Measurements from ENCODE around the gene PXDC1.
"Not testable (repeated sequence)": the region's sequence is repeated elsewhere in the genome, so short reads cannot be mapped to it uniquely, and the experiment has no call there.

PXDC1 gene

DNA sequence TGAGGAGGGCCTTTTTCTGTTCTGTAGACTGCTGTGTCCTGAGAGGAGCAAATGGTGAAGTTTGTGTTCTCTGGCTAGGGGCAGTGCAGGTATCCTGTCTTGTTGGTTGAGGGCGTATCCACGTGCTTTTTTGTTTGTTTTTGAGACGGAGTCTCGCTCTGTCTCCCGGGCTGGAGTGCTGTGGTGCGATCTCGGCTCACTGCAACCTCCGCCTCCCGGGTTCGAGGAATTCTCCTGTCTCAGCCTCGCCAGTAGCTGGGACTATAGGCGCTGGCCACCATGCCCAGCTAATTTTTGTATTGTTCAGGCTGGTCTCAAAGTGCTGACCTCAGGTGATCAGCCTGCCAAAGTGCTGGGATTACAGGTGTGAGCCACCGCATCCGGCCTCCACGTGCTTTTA, 10.8 kb upstream of the PXDC1 start:
- DNase-seq (ENCODE audit: low spot score), result no peak

DNA sequence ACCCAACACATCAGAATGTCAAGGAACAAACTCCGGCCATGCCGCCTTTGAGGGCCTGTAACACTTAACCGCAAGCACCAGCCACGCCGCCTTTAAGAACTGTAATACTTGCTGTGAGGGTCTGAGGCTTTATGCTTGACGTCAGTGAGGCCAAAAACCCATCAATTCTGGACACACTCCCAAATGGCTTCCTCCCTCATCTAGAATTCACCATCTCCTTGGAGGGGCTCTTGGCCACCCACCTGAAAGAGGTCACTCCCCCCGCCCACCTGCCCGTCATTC, 10.4 kb upstream of the PXDC1 start:
- no peak for DNase-seq (ENCODE audit: low spot score)

GRCh38 chr6:3759646-3760232, 8.2 kb upstream of the PXDC1 start:
- peak; percentile 83 for DNase-seq (ENCODE audit: low spot score)

DNA sequence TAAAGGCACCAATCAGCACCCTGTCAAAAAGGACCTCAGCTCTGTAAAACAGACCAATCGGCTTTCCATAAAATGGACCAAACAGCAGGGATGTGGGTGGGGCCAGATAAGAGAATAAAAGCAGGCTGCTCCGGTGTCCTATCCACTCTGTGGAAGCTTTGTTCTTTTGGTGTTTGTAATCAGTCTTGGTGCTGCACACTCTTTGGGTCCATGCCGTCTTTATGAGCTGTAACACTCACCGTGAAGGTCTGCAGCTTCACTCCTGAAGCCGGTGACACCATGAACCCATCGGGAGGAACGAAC, 7.3 kb upstream of the PXDC1 start:
- DNase-seq (ENCODE audit: low spot score), result no peak

DNA sequence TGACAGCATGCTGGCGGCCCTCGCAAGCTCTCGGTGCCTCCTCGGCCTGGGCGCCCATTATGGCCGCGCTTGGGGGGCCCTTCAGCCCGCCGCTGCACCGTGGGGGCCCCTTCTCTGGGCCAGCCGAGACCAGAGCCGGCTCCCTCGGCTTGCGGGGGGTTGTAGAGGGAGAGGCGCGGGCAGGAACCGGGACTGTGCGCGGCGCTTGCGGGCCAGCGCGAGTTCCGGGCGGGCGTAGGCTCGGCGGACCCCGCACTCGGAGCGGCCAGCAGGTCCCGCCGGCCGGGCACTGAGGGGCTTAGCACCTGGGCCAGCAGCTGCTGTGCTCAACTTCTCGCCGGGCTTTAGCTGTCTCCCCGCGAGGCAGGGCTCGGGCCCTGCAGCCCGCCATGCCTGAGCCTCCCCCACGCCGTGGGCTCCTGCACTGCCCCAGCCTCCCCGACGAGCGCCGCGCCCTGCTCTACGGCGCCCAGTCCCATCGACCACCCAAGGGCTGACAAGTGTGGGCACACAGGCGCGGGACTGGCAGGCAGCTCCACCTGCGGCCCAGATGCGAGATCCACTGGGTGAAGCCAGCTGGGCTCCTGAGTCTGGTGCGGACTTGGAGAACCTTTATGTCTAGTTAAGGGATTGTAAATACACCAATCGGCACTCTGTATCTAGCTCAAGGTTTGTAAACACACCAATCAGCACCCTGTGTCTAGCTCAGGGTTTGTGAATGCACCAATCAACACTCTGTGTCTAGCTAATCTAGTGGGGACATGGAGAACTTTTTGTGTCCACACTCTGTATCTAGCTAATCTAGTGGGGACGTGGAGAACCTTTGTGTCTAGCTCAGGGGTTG, 6.7 kb upstream of the PXDC1 start:
- DNase-seq (ENCODE audit: low spot score), result not testable (repeated sequence)

DNA sequence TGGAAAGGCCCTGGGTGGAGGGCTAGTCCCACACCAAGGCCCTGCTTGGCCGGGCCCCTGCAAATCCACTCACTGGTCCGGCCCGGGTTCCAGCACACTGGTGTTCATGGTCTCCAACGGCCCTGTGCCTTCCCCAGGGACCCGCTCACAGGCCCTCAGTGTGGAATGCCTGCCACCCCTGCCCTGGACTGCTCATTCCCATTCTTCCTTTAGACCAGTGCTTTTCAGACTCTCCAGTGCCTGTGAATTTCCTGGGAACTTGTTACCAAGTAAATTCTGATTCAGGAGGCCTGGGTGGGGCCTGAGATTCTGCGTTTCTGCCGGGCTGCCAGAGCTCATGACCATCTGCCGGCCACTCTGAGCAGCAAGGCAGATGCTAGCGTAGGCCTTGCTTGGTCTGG, 5.7 kb upstream of the PXDC1 start:
- DNase-seq (ENCODE audit: low spot score), result no peak

DNA sequence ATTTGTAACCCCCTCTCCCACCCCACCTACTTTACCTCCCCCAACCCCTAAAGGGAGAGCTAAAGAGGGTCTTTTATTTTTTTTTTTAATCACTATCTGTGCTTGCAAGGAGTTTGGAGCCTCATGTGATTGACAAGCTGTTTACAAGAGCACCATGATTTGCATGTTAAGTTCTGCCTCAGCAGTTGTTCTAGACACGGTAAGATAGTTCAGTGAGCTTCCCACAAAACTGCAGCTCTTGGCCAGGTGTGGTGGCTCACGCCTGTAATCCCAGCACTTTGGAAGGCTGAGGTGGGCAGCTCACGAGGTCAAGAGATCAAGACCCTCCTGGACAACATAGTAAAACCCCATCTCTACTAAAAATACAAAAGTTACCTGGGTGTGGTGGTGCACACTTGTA, 5.0 kb upstream of the PXDC1 start:
- DNase-seq (ENCODE audit: low spot score), result no peak

DNA sequence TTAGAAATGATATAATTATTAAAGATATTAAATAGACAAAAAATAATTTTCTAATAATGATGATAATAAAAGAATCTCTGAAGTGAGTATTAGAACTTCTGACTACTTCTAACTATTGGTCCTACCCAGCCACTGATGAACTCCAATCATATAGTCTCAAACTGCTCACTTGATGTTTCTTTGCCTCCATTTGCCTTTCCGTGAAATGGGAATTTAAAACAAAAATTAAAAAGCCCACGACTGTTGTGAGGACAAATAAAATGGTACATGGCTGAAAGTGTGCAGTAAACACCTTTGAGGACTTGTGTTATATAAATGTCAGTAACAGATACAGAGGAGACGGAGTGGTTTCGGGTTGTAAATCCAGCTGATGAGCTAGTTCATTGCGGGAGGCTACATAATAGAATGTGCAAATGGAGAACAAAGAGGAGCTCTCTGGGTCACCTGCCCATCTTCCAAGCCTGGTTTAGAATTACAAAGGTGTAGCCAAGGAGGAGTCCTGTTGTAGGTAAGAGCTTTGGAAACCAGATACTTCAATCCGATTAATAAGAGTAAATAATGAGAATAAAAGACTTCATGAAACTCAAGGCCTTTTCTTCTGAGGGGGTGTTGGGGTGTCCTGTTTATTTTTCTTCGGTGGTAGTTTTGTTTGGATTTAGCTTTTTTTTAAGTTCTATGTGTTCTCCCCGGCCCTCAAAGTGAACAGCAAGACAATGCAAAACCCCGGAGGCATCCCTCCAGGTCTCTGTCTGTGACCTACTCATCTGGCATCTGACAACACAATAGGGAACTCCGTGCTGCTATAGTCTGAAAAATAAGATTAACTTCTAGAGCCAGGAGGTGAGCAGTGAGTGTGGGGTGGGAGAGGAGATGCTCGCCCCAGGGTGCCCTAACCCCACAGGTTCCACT, 4.4 kb upstream of the PXDC1 start:
- DNase-seq (ENCODE audit: low spot score), result no peak

DNA sequence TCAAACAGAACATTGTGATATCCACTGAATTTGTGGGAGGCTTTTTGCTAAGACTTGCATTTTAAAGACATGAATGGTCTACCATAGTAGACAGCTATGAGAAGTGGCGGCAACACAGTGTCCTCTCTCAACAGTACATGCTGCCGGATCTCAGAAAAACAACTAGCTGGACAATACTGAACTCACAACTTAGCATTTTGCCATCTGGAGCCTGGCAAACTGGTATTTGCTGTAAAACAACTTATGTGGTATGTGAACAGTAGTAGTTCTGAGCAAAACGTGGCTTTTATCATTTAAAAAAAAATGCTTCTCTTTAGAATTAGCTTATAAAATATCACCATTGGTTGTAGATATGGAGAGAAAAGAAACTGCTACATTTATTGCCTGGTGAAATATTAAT, 3.3 kb upstream of the PXDC1 start:
- no peak for DNase-seq (ENCODE audit: low spot score)

DNA sequence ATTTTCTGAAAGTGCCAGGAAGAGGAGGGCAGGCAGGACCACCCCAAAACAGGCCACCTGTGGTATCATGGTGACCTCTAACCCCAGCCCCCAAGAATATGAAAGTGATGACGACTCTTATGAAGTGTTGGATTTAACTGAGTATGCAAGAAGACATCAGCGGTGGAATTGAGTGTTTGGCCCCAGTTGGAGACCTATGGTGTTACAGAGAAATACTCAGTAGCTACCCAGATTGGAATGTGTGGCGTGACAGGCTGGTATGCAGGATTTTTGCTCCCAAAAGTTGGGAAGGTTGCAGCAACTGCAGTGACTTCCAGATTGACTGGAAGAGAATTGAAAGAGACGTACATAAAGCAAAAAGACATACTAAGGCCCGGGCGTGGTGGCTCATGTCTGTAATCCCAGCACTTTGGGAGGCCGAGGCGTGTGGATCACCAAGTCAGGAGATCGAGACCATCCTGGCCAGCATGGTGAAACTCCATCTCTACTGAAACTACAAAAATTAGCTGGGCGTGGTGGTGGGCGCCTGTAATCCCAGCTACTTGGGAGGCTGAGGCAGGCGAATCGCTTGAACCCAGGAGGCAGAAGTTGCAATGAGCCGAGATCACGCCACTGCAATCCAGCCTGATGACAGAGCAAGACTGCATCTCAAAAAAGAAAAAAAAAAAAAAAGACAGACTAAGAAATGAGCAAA, 2.7 kb upstream of the PXDC1 start:
- not testable (repeated sequence) for DNase-seq (ENCODE audit: low spot score)

- no peak for DNase-seq (ENCODE audit: low spot score)
Measured at GRCh38 chr6:3753228-3753835, 1.8 kb upstream of the PXDC1 start.

- DNase-seq (ENCODE audit: low spot score), result no peak
Measured at GRCh38 chr6:3752531-3753227, 1.2 kb upstream of the PXDC1 start.

GRCh38 chr6:3751730-3752530, 417 bp upstream of the PXDC1 start:
- DNase-seq (ENCODE audit: low spot score), result peak; percentile 97

GRCh38 chr6:3750317-3751076, 1.0 kb downstream of the PXDC1 start:
- DNase-seq (ENCODE audit: low spot score), result peak; percentile 90

GRCh38 chr6:3749977-3750316, 1.6 kb downstream of the PXDC1 start:
- peak; percentile 52 for DNase-seq (ENCODE audit: low spot score)

DNA sequence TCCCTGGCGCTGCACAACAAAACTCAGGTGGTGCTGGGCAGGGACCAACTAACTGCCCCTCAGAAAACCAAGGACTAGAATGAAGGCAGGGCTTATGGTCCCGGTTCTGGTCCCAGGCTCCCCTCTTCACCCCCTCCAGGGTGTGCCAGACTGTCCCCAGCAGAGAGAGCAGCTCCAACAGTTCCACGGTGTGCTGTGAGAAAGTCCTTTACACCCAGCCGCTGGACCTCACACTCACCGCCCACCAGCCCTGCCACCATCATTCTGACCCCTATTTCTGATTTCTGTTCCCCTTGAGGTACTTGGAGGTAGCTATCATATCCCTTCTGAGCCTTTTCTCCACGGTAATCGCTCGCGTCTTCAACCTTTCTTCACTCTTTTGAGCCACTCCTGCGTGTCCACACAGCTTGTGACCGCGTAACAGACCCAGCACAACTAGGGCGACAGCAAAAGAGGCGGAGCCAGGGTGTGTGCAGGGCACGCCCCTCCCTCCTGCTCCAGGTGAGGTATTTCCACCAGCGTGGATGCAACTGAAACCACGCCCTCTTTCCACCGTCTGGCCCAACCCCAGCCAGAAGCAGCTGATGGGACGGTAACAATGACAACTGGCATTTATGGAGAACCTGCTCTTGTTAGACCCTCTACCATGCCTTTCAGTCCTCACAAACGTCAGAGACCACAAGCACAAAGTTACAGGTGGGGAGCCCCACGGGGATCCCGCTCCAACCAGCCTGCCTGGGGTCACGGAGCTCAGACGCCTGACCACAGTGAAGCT, 2.3 kb downstream of the PXDC1 start:
- no peak for DNase-seq (ENCODE audit: low spot score)

DNA sequence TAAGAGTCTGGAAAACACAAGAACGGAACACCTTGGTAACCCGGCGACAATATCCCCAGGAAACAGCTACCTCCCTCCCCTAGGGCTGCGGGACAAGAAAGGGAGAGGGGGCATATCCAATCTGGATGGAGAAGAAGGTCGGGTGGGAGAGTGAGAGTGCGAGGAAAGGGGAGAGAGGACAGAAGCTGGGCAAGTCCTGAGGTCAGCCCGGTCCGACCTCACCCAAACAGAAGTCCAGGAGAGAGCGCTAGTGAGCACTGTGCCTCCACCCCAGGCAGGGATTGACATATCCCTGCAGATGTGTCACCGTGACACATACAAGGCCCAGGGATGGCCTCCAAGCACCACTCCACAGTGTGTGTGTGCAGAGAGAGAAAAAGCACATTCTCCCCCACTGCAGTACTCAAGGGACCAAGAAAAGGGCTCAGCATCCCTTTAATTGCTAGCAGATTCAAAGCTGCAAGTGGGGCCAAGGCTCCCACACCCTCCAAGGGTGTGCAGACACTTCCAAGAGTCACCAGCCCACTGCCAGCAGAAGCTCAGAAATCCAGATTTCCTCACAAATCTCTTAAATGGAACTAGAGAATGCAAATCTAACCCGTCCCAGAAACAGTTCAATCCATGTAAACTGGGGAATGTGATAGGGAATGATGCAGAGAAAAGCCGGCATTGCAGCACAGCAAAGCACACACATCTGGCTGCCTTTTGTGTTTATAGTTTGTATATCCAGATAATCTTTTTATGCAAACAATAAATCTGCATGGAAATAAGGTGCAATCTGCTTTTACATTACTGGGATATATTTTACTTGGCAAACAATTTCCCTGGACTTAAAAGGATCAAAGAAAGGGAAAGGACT, 3.1 kb downstream of the PXDC1 start:
- peak; percentile 97 for DNase-seq (ENCODE audit: low spot score)

GRCh38 chr6:3747100-3747737, 4.3 kb downstream of the PXDC1 start:
- no peak for DNase-seq (ENCODE audit: low spot score)

Measured in hepatic stellate cell (primary cell).